Keratinocyte (primary cell): Measurements from ENCODE around the gene PCNT. TPM values are rescaled to one million over a fixed set of nuclear protein-coding genes. Genes with fewer than 3 reads are reported as not detected.

Experiments used
- DNase-seq: peaks from one replicate; pipeline ENCODE4 v3.0.0-alpha.2; 2011; ENCODE audit warnings: low read depth, missing footprints, low spot score
- FAIRE-seq: peaks from 2 replicates; lab custom pipeline; 2011; peaks lifted over from hg19 to GRCh38; lab: Jason Lieb, UNC
- H2AFZ ChIP-seq: 2 replicates; pipeline ENCODE4 v1.6.0; 2012; ENCODE audit warnings: low read length, control low read depth, inconsistent platforms; ENCODE audit not compliant: control insufficient read depth
- H3K27ac ChIP-seq: 2 replicates; pipeline ENCODE4 v1.5.1; 2011; ENCODE audit warnings: low read length; ENCODE audit not compliant: control insufficient read depth, insufficient read depth
- H3K27me3 ChIP-seq: 3 replicates; pipeline ENCODE4 v1.6.0; 2011; ENCODE audit warnings: low read length; ENCODE audit not compliant: control insufficient read depth, insufficient read depth; ENCODE audit errors: extremely low read depth
- H3K36me3 ChIP-seq, 2 experiments: 2 replicates in 1 of 2; 3 replicates in 1 of 2; pipeline ENCODE4 v1.5.1; 2011; ENCODE audit warnings: low read length in 2 of 2, mild to moderate bottlenecking in 1 of 2; ENCODE audit not compliant: control insufficient read depth in 2 of 2, insufficient read depth in 2 of 2; ENCODE audit errors: extremely low read depth in 1 of 2
- H3K4me1 ChIP-seq: 3 replicates; pipeline ENCODE4 v1.5.1; 2011; ENCODE audit warnings: low read length; ENCODE audit not compliant: control insufficient read depth, insufficient read depth; ENCODE audit errors: extremely low read depth
- H3K4me2 ChIP-seq: 3 replicates; pipeline ENCODE4 v1.6.0; 2011; ENCODE audit warnings: low read depth, low read length; ENCODE audit not compliant: control insufficient read depth, insufficient read depth; ENCODE audit errors: extremely low read depth
- H3K4me3 ChIP-seq, 3 experiments: fragments of 200-600 bp in 1 of 3; sonication (generic) in 1 of 3; 2 replicates in 2 of 3; 3 replicates in 1 of 3; pipeline ENCODE4 v1.5.1; 2011 to 2016; ENCODE audit warnings: low read length in 3 of 3, mild to moderate bottlenecking in 3 of 3, control low read depth in 2 of 3, inconsistent platforms in 1 of 3, low read depth in 1 of 3, mixed read lengths in 1 of 3, mixed run types in 1 of 3, moderate library complexity in 1 of 3; ENCODE audit not compliant: control insufficient read depth in 2 of 3, insufficient read depth in 2 of 3; ENCODE audit errors: extremely low read depth in 1 of 3
- H3K79me2 ChIP-seq: 2 replicates; pipeline ENCODE4 v1.6.0; 2012; ENCODE audit warnings: low read length; ENCODE audit not compliant: control insufficient read depth, insufficient read depth
- H3K9ac ChIP-seq: 3 replicates; pipeline ENCODE4 v1.6.0; 2011; ENCODE audit warnings: low read length; ENCODE audit not compliant: control insufficient read depth, insufficient read depth; ENCODE audit errors: extremely low read depth
- H3K9me1 ChIP-seq: 3 replicates; pipeline ENCODE4 v1.6.0; 2011; ENCODE audit warnings: low read length; ENCODE audit not compliant: control insufficient read depth, insufficient read depth; ENCODE audit errors: extremely low read depth
- H3K9me3 ChIP-seq: 2 replicates; pipeline ENCODE4 v1.5.1; 2012; ENCODE audit warnings: low read depth, low read length; ENCODE audit not compliant: control insufficient read depth
- H4K20me1 ChIP-seq: 3 replicates; pipeline ENCODE4 v1.6.0; 2011; ENCODE audit warnings: low read length; ENCODE audit not compliant: control insufficient read depth, insufficient read depth; ENCODE audit errors: extremely low read depth
- EZH2 ChIP-seq: IDR thresholded peaks from one replicate; pipeline ENCODE4 v1.6.1; 2012; ENCODE audit warnings: inconsistent platforms, mild to moderate bottlenecking, low read length, moderate library complexity
- dilution Hi-C: fragments of 300-500 bp; cut with MboI; formaldehyde crosslinking; loops from one replicate; pipeline ENCODE4 v1.7.0; 2020; ENCODE audit warnings: low sequenced_read_pairs; ENCODE audit not compliant: extremely low pct_ligation_motif_present
- polyA plus RNA-seq, 5 experiments: library from polyadenylated mRNA; depleted of rRNA in 3 of 5; stranded (reverse) in 3 of 5; stranded (forward) in 1 of 5; unstranded in 1 of 5; fragments of >200 nt; gene quantifications; 1 replicate in 1 of 5; 2 replicates in 3 of 5; 3 replicates in 1 of 5; pipeline versions ENCODE4 v1.2.1 to v1.2.3, GENCODE V29; 2011 to 2012; ENCODE audit warnings: missing spikeins in 2 of 5, low read depth in 1 of 5, low replicate concordance in 1 of 5
- TF ChIP-seq, protein P1 (sequence below), 3 experiments: IDR thresholded peaks in 1 of 3; conservative IDR thresholded peaks in 1 of 3; optimal IDR thresholded peaks in 1 of 3; 2 replicates in 2 of 3; 3 replicates in 1 of 3; pipeline versions ENCODE3 to v1.5.1; 2011; ENCODE audit warnings: low read length in 3 of 3, mild to moderate bottlenecking in 3 of 3, moderate library complexity in 2 of 3, control low read depth in 1 of 3, inconsistent platforms in 1 of 3; ENCODE audit not compliant: insufficient read depth in 2 of 3; ENCODE audit errors: extremely low read depth in 1 of 3

PCNT gene
- polyA plus RNA-seq, 1 donor (not counting 4 experiments of a cell fraction or from before 2014, with no cell fraction given), result 9.8 TPM

DNA sequence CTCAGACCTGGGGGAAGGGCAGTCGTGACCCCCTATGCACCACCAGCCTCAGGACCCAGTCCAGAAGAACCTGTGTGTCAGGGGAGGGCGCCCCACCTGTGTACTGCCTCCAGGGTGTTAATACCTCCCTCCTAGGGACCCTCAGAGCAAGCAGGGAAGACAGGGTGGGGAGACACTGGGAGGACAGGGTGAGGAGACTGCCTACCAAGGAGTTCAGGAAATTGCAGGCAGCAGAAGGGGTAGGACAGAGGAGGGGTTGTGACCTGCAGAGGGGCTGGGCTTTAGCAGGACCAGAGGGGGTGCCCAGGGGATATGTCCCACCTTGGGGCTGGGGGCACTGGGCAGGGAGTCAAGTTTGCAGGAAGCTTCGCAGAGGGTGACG is 5.5 kb upstream of the PCNT start:
- Histone ChIP-seq H3K27ac (no peak overlapping the region), H4K20me1 (no peaks in the 10 kb centered on the region), H3K36me3 (no peaks in the 10 kb centered on the region), H3K9ac (no peak overlapping the region), H3K9me1 (no peaks in the 10 kb centered on the region), H3K79me2 (peaks cover 29% of the 10 kb centered on the region), H3K4me1 (peaks cover 13% of the 10 kb centered on the region), H3K4me3 (no peak overlapping the region), H2AFZ (no peak overlapping the region), H3K4me2 (no peak overlapping the region), H3K27me3 (no peaks in the 10 kb centered on the region), H3K9me3 (no peaks in the 10 kb centered on the region)
- dilution Hi-C loops, result no loop called here
- TF ChIP-seq, protein P1, sequence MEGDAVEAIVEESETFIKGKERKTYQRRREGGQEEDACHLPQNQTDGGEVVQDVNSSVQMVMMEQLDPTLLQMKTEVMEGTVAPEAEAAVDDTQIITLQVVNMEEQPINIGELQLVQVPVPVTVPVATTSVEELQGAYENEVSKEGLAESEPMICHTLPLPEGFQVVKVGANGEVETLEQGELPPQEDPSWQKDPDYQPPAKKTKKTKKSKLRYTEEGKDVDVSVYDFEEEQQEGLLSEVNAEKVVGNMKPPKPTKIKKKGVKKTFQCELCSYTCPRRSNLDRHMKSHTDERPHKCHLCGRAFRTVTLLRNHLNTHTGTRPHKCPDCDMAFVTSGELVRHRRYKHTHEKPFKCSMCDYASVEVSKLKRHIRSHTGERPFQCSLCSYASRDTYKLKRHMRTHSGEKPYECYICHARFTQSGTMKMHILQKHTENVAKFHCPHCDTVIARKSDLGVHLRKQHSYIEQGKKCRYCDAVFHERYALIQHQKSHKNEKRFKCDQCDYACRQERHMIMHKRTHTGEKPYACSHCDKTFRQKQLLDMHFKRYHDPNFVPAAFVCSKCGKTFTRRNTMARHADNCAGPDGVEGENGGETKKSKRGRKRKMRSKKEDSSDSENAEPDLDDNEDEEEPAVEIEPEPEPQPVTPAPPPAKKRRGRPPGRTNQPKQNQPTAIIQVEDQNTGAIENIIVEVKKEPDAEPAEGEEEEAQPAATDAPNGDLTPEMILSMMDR (optimal IDR thresholded peaks at IDR 0.05 in 1 of 3, IDR thresholded peaks at IDR 0.05 in 1 of 3, conservative IDR thresholded peaks at IDR 0.05 in 1 of 3; ENCODE audit: extremely low read depth in 1 of 3, insufficient read depth in 2 of 3, low read length in 3 of 3), result no peak
- DNase-seq (no peak), FAIRE-seq (no peak)

DNA sequence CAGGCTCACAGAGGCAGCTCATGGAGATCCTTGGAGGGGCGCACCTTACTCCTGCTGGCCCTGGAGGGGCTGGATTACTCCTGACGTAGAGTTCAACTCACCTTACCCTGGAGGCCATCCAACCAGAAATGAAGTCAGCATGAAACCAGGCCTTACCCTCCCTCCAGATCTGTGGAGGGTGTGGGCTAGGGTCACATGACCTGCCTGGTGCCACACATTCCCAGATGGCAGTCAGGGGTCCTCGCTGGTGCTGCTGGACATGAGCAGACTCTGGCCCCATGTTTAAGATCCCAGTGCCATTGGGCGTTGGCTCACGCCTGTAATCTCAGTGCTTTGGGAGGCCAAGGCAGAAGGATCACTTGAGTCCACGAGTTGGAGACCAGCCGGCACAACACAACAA is 4.8 kb upstream of the PCNT start:
- H3K27ac ChIP-seq, result no peak overlapping the region
- H3K4me1 ChIP-seq, result peaks cover 13% of the 10 kb centered on the region
- no peak overlapping the region for H2AFZ ChIP-seq
- DNase-seq, result no peak
- peaks cover 30% of the 10 kb centered on the region for H3K79me2 ChIP-seq
- H3K9me3 ChIP-seq, result no peaks in the 10 kb centered on the region
- dilution Hi-C loops, result no loop called here
- H3K4me2 ChIP-seq, result no peak overlapping the region
- H3K36me3 ChIP-seq, result no peaks in the 10 kb centered on the region
- H3K9me1 ChIP-seq, result no peaks in the 10 kb centered on the region
- H3K4me3 ChIP-seq, result no peak overlapping the region
- H4K20me1 ChIP-seq, result no peaks in the 10 kb centered on the region
- H3K9ac ChIP-seq, result no peak overlapping the region
- FAIRE-seq, result no peak
- no peak for TF ChIP-seq EZH2
- TF ChIP-seq, protein P1 (optimal IDR thresholded peaks at IDR 0.05 in 1 of 3, IDR thresholded peaks at IDR 0.05 in 1 of 3, conservative IDR thresholded peaks at IDR 0.05 in 1 of 3; ENCODE audit: extremely low read depth in 1 of 3, insufficient read depth in 2 of 3, low read length in 3 of 3), result no peak
- no peaks in the 10 kb centered on the region for H3K27me3 ChIP-seq
